ENCODE results near the gene MTHFD1. TPM values are rescaled to one million over a fixed set of nuclear protein-coding genes. Genes with fewer than 3 reads are reported as not detected.

MTHFD1 gene
- polyA plus RNA-seq, 1 of the 3 experiments (the other 2 are of a cell fraction), result 31.0 TPM

DNA sequence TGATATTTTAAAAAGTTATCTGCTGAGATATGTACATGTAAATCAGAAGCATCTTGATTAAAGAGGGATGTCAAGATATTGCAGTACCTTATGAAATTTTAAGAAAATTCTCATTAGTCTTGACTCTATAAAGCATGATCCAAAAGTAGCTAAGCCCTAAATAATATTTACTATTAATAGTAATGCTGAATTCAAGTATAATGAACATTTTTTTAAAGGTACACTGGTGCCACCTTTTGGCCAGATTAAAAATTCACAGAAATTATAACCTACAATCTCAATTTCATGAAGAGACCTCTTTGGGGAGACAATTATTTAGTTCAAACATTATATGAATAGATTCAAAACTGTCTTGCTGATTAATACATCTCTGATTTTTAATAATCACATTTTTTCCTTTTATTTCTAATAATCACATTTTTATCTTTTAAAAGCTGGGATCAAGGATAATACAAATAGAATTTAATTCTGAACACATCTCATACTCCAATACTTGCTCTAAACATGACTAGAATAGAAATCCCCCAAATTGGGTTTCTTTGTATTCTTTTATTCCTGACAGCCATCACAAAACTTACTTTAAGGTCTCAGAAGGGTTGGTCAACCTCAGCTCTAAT is 90.6 kb downstream of the MTHFD1 start:
- H3K4me2 ChIP-seq, result no peak overlapping the region
- no peaks in the 10 kb centered on the region for H3K9me3 ChIP-seq
- no peak overlapping the region for H2AFZ ChIP-seq (ENCODE audit: low read depth)
- H3K9me2 ChIP-seq, result no peaks in the 10 kb centered on the region
- TF ChIP-seq, protein P1, sequence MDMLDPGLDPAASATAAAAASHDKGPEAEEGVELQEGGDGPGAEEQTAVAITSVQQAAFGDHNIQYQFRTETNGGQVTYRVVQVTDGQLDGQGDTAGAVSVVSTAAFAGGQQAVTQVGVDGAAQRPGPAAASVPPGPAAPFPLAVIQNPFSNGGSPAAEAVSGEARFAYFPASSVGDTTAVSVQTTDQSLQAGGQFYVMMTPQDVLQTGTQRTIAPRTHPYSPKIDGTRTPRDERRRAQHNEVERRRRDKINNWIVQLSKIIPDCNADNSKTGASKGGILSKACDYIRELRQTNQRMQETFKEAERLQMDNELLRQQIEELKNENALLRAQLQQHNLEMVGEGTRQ (IDR thresholded peaks at IDR 0.05; ENCODE audit: borderline replicate concordance, low read depth, low read length), result no peak
- TF ChIP-seq RAD21 (IDR thresholded peaks at IDR 0.05; ENCODE audit: low read length), result peak; percentile 73
- TF ChIP-seq, protein P2, sequence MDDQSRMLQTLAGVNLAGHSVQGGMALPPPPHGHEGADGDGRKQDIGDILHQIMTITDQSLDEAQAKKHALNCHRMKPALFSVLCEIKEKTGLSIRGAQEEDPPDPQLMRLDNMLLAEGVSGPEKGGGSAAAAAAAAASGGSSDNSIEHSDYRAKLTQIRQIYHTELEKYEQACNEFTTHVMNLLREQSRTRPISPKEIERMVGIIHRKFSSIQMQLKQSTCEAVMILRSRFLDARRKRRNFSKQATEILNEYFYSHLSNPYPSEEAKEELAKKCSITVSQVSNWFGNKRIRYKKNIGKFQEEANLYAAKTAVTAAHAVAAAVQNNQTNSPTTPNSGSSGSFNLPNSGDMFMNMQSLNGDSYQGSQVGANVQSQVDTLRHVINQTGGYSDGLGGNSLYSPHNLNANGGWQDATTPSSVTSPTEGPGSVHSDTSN (IDR thresholded peaks at IDR 0.05), result no peak
- TF ChIP-seq, protein P3, sequence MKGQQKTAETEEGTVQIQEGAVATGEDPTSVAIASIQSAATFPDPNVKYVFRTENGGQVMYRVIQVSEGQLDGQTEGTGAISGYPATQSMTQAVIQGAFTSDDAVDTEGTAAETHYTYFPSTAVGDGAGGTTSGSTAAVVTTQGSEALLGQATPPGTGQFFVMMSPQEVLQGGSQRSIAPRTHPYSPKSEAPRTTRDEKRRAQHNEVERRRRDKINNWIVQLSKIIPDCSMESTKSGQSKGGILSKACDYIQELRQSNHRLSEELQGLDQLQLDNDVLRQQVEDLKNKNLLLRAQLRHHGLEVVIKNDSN (IDR thresholded peaks at IDR 0.05; ENCODE audit: borderline replicate concordance, low read depth), result no peak
- TF ChIP-seq, protein P4, sequence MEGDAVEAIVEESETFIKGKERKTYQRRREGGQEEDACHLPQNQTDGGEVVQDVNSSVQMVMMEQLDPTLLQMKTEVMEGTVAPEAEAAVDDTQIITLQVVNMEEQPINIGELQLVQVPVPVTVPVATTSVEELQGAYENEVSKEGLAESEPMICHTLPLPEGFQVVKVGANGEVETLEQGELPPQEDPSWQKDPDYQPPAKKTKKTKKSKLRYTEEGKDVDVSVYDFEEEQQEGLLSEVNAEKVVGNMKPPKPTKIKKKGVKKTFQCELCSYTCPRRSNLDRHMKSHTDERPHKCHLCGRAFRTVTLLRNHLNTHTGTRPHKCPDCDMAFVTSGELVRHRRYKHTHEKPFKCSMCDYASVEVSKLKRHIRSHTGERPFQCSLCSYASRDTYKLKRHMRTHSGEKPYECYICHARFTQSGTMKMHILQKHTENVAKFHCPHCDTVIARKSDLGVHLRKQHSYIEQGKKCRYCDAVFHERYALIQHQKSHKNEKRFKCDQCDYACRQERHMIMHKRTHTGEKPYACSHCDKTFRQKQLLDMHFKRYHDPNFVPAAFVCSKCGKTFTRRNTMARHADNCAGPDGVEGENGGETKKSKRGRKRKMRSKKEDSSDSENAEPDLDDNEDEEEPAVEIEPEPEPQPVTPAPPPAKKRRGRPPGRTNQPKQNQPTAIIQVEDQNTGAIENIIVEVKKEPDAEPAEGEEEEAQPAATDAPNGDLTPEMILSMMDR (IDR thresholded peaks at IDR 0.05), result peak; percentile 73
- TF ChIP-seq YY1 (IDR thresholded peaks at IDR 0.05; ENCODE audit: low read depth), result no peak
- peak; percentile 22; the same call in 1 of the 2 replicates for TF ChIP-seq SMC3 (IDR thresholded peaks at IDR 0.05; ENCODE audit: low read depth, low read length)
- ChIA-PET POLR2A (no interaction called here), CTCF (interaction anchor here (0.5 to 7.3 kb wide), 42 partner anchors 9 to 923 kb away, joined by 3 to 74 read pairs (median 5); partner anchors contain the start of genes AKAP5, ZBTB1 and ZBTB25)
- H3K9ac ChIP-seq, result no peak overlapping the region
- H4K20me1 ChIP-seq (ENCODE audit: insufficient read depth), result no peaks in the 10 kb centered on the region
- no peaks in the 10 kb centered on the region for H3F3A ChIP-seq (replicated peaks; ENCODE audit: insufficient read depth)
- no peaks in the 10 kb centered on the region for H3K27me3 ChIP-seq (ENCODE audit: insufficient read depth)
- peaks cover 0 to 2% of the 10 kb centered on the region in 2 experiments; a peak in 1 of 4 replicates for H3K4me1 ChIP-seq (ENCODE audit: control insufficient read depth in 1 of 2, insufficient read depth in 2 of 2, low read depth in 1 of 2, low read length in 1 of 2)
- H3K36me3 ChIP-seq (replicated peaks in 1 of 2; ENCODE audit: control insufficient read depth in 1 of 2, insufficient read depth in 2 of 2, low read length in 1 of 2), result no peaks in the 10 kb centered on the region
- peak; percentile 39 for DNase-seq
- H3K4me3 ChIP-seq (ENCODE audit: low read depth in 2 of 2, low read length in 1 of 2), result no peak overlapping the region
- no peak overlapping the region for H3K27ac ChIP-seq (ENCODE audit: low read depth in 2 of 2, low read length in 1 of 2)
- no peaks in the 10 kb centered on the region for H3K79me2 ChIP-seq (ENCODE audit: insufficient read depth)

DNA sequence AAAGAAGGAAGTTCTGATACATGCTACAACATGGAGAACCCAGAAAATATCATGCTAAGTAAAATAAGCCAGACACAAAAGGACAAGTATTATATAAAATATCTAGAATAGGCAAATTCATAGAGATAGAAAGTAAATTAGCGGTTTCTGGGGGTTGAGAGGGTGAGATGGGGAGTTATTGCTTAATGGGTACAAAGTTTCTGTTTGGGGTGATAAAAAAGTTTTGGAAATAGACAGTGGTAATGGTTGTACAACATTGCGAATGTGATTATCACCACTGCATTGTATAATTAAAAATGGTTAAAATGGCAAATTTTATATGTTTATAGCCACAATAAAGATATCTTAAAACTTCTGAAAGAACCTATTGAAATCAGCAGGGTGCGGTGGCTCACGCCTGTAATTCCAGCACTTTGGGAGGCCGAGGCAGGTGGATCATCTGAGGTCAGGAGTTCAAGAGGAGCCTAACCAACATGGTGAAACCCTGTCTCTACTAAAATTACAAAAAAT is 100.5 kb downstream of the MTHFD1 start:
- no peaks in the 10 kb centered on the region for H4K20me1 ChIP-seq (ENCODE audit: insufficient read depth)
- H3K4me1 ChIP-seq (ENCODE audit: control insufficient read depth in 1 of 2, insufficient read depth in 2 of 2, low read depth in 1 of 2, low read length in 1 of 2), result no peaks in the 10 kb centered on the region; a peak in 1 of 4 replicates
- H3K36me3 ChIP-seq (replicated peaks in 1 of 2; ENCODE audit: control insufficient read depth in 1 of 2, insufficient read depth in 2 of 2, low read length in 1 of 2), result peaks cover 28 to 43% of the 10 kb centered on the region in 2 experiments
- no peak overlapping the region for H2AFZ ChIP-seq (ENCODE audit: low read depth)
- WGBS (ENCODE audit: low lambda C conversion rate), result 94% methylated on average over 5 of the region's 5 CpGs
- H3K9me2 ChIP-seq, result no peaks in the 10 kb centered on the region
- H3K4me2 ChIP-seq, result no peak overlapping the region
- H3K79me2 ChIP-seq (ENCODE audit: insufficient read depth), result 0 out of 2 replicates have a peak, but pooled peaks cover 4% of the 10 kb centered on the region
- POLR2A ChIA-PET, result no interaction called here
- DNase-seq, result no peak
- H3K27ac ChIP-seq (ENCODE audit: low read depth in 2 of 2, low read length in 1 of 2), result no peak overlapping the region
- H3F3A ChIP-seq (replicated peaks; ENCODE audit: insufficient read depth), result no peaks in the 10 kb centered on the region
- H3K27me3 ChIP-seq (ENCODE audit: insufficient read depth), result no peaks in the 10 kb centered on the region
- H3K9me3 ChIP-seq, result no peaks in the 10 kb centered on the region
- no peak overlapping the region for H3K9ac ChIP-seq
- H3K4me3 ChIP-seq (ENCODE audit: low read depth in 2 of 2, low read length in 1 of 2), result no peak overlapping the region
- CTCF ChIA-PET, result interaction anchor here (1.3 to 3.3 kb wide), 3 partner anchors 14 to 59 kb away, joined by 3 to 16 read pairs (median 7); no protein-coding TSS in a partner anchor
- TF ChIP-seq FOSL2 (IDR thresholded peaks at IDR 0.05; ENCODE audit: borderline replicate concordance, low read depth) (no peak), FOXM1 (IDR thresholded peaks at IDR 0.05; ENCODE audit: low read depth) (no peak), YY1 (IDR thresholded peaks at IDR 0.05; ENCODE audit: low read depth) (no peak), FOXJ3 (CRISPR knock-in tag; IDR thresholded peaks at IDR 0.05) (no peak)
- TF ChIP-seq, protein P2 (IDR thresholded peaks at IDR 0.05), result no peak
- TF ChIP-seq, protein P5, sequence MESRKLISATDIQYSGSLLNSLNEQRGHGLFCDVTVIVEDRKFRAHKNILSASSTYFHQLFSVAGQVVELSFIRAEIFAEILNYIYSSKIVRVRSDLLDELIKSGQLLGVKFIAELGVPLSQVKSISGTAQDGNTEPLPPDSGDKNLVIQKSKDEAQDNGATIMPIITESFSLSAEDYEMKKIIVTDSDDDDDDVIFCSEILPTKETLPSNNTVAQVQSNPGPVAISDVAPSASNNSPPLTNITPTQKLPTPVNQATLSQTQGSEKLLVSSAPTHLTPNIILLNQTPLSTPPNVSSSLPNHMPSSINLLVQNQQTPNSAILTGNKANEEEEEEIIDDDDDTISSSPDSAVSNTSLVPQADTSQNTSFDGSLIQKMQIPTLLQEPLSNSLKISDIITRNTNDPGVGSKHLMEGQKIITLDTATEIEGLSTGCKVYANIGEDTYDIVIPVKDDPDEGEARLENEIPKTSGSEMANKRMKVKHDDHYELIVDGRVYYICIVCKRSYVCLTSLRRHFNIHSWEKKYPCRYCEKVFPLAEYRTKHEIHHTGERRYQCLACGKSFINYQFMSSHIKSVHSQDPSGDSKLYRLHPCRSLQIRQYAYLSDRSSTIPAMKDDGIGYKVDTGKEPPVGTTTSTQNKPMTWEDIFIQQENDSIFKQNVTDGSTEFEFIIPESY (IDR thresholded peaks at IDR 0.05; ENCODE audit: borderline replicate concordance, low read depth), result no peak
- TF ChIP-seq, protein P4 (IDR thresholded peaks at IDR 0.05), result no peak
- TF ChIP-seq, protein P1 (IDR thresholded peaks at IDR 0.05; ENCODE audit: borderline replicate concordance, low read depth, low read length), result no peak

All from SK-N-SH (cell line).